Kidney glomerular epithelial cell (primary cell): ENCODE data around the gene ETV5.

Experiments used
- DNase-seq: peaks from one replicate; lab custom pipeline; 2025; lab: John Stamatoyannopoulos, UW

ETV5 gene

DNA sequence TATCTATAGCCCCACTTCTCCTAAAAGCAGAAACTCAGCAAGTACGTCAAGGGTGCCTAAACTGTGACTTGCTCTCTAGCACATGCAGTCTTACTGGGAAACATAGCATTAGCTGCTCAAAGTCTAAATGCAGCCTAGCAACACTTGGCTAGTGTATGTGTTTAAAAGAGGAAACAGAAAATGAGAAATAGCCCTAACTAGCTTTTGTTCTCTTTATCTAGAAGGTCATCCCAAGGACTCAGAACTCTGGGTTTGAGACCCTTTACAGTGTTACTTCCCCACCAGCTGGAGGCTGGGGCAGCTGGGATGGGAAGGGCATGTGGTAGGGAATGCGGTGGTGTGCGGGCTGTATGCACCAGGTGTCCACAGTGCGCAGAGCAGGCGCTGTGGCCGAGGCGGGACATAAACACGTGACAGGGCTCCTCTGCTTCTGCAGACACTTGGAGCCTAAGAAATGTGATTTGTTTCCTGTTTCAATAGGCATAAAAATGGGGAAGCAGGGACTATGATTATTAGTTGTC lies 13.3 kb downstream of the ETV5 start:
- no peak for DNase-seq

DNA sequence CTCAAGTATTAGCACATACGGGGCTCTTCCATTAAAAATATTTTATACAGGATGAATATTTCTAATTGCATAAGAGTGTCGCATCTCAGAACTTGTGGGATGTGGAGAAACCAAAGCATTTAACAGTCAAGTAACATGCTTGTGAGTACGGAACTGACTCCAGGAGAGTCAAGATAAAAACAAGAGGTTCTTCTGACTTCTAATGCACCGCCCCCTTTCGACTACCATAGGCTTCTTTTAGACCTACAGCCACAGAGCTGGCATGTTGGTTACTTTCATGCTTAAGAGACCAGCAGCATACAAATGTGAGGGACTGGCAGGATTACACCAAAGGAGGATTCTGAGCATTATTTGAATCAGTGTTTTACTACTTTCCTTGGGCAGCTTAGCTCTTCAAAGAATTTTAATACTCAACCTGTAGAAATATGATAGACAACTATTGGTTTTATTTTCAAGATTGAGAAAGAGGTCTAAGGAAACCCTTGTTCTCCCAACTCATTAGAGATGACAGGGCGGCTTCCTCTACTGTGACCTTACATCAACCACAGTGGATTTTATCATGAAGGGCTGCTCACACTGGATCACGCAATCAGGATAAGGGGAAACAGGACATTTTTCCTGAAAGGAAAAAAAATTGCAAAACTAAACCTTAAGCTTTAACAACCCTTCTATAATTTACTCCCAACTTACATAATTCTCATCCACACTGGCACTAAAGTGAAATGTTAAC lies 14.0 kb downstream of the ETV5 start:
- DNase-seq = no peak

DNA sequence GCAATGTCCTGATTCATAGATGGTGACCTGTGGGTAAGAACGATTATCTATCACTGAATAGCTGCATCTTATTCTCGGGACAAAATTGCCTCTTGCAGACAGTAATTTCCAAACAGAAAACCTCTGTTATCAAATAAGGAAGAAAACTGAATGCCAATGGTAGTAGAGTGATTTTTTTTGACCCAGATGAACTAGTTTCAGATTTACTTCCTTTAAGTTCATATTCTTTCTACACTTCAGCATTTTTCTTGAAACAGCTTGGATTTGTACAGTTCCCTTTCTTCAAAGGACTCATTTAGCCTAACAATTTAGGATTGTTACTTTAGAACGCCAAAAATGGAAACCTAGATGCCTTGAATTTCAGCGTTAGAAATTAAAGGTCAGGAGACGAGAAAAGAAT lies 14.6 kb downstream of the ETV5 start:
- no peak for DNase-seq

DNA sequence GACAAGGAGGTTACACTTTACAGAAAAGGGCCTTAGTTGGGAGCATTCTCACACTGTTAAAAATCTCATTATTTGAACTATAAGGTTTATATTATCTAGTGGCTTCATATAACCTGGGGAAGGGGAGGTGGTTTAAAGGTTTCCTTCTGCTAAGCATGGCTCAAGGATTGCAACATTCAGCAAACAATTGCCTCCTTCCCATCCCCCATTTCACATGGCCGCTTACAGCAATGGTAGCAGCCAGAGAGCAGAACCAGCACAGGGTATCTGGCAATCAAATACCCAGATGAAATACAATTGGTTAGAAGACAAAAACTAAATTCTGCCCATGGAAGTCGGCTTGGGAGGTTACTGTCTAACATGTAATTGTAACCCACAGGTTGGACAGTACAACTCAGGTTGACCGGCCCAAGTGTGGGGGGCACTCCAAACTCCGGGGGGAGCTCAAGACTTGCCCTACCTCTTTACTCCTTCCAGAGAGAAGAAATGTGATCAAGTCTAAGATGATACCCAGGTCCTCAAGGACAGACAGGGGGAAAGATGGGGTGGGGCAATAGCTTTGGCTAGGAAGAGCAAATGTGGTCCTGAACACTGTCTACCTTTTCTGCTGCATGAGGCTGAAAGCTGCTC lies 15.5 kb downstream of the ETV5 start:
- DNase-seq = no peak

DNA sequence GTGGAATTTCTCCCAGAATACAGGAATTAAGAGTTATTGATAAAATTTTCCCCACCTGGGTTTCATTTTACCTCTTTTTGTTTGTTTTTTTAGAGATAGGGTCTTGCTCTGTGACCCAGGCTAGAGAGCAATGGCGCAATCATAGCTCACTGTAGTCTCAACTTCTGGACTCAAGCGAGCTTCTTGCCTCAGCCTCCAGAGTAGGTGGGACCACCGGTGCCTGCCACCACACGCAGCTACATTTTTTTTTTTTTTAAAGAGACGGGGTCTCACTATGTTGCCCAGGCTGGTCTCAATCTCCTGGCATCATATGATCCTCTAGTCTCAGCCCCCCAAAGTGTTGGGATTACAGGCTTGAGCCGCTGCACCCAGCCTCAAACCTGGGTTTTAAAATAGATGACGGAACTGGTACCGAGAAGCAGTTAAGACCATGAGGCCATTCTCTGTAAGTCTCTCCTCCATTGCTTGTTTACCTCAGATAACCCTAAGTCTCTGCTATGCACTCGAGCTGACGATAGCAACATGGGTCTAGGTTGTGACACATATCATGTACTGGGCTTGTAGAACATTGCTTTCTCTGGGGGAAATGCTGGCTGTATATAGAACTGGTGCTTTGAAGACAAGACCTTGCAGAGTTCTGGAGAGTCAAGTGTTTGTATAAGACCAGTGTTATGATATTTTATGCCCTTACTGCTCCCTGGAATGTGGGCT lies 16.4 kb downstream of the ETV5 start:
- DNase-seq = no peak

DNA sequence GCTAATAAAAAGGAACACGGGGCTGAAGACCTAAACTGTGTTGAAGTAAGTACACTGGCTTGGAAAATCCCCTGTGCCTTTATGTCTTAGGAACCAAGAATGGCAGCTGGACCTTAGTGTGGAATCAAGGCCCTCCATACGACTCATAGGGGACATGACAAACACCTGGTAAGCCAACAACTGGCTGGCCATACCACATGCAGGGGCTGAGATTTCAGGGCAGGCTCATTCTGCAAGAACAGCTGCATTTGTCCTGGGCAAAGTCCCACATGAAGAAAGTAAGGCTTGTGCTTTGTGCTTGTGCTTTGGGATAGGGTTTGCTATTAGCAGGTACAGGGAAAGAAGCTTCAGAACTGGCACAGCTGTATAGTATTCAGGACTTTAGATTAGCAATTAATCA lies 18.0 kb downstream of the ETV5 start:
- no peak for DNase-seq

DNA sequence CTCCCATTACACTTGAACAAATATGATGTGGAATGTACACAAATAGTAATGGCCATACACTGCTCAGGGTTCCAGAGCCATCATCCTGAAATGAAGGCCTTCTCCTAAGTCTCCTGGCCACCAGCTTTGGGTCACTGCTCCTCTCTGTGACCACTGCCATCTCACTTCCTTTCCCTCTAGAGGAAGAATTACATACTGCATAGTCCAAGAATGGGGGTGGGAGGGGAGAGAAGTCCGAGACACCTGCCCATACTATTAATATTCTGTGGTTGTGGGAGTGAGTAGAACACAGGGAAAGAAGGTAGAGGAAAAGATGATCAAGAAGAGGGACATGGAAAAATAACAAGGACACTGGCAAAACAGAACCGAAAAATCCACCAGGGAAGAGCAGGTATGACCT lies 20.6 kb downstream of the ETV5 start:
- DNase-seq = no peak

DNA sequence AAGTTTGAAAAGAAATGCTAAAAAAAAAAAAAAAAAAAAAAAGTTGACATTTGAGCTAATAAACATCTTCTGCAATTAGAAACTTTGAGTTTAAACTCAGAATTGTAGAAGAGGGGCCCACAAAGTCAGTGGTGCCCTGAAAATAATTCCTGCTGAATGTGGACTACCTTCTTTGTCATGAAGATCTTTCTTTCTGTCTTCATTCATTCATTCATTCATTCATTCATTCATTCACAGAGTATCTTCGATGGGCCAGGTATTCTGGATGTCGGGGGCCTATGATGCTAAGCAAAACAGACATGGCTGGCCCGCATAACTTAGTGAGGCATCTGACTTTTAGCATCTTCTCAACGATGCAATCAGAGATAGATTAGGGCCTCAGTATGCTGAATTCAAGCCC lies 24.6 kb downstream of the ETV5 start:
- DNase-seq = no peak

DNA sequence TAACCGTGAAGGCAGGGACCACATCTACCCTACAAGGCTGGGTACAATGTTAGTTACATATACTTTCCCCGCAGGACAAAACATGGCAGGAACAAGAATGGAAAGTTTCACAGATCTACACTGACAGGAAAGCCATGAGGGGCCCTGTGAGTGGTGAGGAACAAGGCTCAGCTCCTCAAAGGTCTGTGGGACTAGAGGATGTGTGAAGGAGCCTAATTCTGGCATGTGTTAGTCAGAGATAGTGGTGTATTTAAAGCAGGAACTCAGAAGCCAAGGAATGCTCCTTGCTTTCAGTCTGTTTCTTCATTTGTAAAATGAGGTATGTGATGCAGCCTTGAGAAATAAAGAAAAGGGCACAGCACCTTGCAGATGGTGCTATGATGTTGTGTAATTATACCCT lies 25.1 kb downstream of the ETV5 start:
- DNase-seq = no peak

DNA sequence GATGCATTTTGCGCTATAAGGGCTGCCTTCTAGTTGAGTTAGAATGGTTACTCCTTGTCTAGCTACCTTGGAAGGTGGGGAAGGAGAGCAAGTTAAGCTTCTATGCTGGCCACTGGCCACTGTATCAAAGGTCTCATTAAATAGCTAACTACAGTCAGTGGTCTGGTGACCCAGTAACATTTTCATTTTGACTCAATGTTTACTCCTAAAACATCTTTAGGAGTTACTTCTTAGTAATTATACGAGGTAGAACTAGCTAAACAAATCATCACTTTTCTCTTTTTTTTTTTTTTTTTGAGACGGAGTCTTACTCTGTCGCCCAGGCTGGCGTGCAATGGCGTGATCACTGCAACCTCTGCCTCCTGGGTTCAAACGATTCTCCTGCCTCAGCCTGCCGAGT lies 26.7 kb downstream of the ETV5 start:
- no peak for DNase-seq

DNA sequence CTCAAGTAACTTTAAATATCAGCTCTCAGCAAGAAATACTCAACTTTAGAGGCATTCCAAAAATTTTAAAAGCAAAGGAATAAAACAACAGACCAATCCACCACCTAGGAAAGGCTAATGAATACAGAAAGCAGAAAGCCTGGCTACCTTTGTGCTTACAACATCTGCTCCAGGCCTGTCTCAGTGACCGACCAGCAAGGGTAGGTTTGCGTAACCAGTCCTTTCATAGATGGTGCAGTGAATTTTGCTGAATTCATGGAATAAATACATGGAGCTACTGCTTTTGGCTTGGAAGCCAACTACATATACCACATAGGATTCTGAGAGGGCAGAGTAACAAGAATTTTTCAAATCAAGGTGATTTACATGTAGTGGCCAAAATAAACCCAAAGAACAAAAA lies 27.2 kb downstream of the ETV5 start:
- no peak for DNase-seq

DNA sequence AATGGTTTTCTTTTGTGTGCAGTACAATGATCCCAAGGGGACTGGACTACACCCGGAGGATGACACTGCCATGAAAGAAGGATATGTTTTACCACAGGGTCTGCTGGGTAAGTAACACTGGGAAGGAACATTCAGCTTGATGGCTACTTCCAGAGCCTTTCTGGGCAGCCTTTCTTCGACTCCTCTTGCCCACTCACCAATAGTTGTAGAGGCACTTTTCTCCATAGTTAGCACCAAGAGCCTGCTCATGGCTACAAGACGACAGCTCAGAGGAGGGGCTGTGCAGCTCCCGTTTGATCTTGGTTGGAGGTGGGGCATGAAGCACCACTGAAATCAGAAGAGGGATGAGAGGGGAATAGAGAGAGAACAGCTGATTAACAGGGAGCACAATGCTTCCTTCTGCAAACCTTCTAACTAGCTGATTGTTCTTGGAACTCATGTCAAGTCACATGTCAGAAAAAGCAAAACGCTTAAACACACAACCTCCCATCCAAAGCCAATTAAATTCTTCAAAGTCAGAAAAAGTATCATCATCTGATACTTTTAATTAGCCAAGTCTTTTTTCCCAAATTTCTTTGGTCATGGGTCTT lies 27.9 kb downstream of the ETV5 start:
- DNase-seq = no peak

DNA sequence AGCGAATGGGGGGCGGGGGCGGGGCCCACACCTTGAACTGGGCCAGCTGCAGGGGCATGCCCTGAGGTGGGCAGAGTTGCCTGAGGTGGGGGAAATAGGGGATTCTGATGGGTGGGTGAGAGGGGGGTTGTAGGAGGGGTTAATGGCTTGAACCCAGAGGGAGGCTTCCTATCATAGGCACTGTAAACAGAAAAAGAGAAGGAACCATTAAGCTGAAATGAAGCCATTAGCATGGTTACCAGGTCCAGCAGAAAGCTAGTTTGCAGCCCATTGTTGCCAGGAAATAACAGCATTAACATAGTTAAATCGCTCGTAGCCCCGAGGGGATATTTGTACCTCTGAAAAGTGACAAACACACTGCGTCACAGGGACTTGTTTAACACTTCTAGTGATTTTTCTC lies 29.0 kb downstream of the ETV5 start:
- no peak for DNase-seq

DNA sequence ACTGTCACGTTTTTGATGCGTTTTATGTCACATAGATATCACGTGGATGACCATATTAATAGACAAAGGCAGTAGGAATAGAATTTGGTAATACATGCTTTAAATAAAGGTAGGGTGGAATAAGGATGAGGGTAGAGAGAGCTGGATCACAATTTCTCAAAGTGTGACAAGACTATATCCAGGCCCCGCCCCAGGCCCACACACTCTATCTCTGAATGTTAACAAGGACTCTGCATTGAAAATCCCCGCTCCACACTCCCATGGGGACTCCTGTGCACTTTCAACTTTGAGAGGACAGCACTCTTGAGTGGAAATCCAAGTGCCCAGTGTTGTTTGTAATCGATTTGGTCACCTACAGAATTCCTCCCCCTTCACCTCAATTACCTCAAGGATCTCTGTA lies 31.4 kb downstream of the ETV5 start:
- no peak for DNase-seq

DNA sequence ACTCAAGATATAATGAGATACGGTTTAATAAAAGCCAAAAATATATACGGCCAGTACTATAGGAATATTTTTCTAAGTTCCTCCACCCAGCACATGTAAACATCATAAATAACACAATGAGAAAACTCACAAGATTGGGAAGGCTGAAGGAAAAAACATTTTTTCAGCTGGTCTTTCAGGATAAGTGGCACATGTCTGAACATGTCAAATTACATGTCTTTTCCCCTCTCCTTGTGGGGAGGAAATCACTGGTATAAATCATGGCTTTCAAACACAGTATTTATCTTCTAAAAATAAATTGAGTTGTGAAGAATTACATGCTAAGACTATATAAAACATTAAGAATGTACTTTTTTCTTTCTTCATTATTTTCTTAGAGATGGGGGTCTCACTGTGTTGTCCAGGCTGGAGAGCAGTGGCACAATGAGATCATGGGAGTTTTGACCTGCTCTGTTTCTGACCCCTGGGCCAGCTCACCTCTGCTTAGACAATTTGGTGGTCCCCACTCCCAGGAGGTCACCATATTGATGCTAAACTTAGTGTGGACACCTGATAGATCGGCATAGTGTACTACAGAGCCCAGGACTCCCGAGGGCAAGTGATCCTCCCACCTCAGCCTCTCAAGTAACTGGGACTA lies 32.8 kb downstream of the ETV5 start:
- no peak for DNase-seq

DNA sequence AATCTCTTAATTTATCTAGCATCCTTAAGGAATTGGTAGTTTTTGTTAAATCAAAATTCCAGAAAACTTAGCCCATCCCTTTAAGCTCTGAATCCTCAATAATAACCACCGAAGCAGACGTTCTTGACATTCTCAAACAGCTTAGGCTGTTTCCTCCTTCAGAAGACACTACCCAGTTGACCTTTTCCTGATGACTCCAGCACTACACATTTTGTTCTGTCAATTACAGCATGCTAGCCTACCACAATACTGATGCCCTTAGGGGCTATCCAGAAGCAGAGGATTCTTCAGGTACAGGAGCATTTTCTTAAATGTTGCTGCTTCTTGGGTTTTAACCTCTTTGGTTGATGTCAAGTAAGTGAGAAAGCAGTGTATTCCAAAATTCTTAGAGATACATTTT lies 33.4 kb downstream of the ETV5 start:
- DNase-seq = no peak

DNA sequence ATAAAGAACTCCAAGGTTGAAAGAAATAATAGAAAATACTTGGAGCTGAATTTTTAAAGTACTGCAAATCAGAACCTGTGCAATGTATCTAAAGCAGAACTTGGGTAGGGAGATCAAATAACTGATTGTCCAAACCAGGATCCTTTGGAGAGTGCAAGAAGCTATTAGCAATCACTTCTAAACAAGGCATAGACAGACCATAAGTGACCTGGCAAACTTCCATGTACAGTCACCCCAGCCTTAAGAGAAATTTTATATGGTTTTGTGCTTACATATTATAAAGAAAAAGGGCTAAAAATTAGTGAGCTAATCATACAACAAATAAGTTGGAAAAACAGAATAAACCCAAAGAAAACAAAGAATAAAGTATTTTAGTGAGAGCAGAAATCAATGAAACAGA lies 35.2 kb downstream of the ETV5 start:
- no peak for DNase-seq

DNA sequence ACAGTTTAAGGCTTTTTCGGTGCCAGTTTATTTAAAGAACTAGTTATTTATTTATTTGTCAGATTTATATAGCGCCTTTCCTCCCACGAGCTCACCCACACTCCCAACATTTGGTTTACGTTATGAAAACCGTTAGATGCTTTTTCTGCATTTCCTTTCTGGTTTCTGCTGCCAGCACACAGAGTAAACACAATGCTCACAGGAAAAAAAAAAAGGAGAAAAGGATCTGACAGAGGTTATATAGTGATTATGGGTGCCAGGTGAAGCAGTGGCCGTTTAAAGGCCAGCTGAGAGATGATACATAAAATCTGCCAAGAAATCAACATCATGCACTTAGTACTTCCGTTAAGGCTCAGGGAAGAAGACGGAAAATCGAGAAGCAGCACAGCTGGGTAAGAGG lies 37.9 kb downstream of the ETV5 start:
- no peak for DNase-seq

DNA sequence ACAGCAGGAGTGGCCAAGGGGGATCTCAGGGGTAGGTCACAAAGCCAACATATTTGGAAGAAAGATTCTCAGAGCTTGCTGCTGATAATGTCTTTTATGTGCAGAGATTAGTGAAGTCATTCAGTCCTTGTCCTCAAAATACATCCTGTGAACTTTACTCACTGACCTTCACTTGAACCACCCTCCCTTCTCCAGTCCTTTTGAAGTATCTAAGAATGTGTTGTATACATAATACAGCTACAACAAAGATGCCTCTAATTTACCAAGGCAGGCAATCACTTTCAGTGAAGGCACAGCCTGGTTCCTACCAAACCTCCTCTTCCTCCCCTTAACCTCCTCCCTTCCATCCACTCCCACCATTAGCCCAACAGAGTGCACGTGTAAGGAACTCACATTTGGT lies 38.3 kb downstream of the ETV5 start:
- no peak for DNase-seq

DNA sequence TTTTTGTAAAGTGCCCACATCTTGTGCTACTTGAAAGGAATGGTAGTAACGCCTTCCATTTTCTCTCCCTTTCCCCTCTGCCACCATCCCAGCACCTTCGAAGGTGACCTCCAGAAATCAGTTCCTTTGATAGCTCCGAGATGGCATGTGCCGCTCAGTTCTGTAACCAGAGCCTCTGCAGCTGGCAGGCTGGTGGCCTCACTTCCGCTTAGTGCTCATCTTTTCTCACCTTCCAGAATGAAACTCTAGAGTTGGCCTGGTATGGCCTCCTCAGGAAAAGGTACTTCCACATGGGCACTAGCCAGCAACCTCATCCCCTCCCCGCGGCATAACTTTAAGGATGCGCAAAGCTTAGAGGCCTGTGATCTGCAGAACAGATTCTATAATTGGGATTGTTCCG lies 38.8 kb downstream of the ETV5 start:
- DNase-seq = no peak

DNA sequence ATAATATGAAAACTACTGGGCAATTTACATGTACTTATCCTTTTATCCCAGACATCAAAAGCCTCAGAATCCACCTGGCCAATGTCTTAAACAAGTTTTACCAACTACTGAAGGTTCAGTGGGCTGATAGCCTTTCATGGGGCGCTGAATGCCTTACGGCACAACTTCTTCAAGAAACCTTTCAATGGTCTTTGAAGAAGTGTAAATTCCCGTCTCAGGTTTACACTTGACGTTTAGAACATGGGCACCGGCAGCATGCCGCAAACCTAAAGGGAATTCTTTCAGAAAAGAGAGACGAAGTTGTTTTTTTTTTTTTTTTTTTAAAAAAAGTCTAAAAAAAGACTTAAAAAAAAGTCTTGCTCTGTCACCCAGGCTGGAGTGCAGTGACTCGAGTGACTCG lies 39.7 kb downstream of the ETV5 start:
- DNase-seq = no peak

DNA sequence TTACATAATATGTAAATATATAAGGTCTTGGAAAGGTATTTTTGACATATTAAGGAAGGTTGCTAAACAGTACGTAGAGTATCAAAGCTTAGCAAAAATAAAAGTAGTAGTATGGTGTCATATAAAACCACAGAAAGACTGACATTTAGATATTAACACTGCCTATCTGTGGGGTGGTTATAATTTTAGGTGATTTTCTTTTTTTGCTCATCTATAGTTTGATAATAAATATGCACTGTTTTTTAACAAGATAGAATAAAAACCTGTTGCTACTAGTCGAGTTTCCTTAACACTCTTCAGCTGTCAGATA lies 40.7 kb downstream of the ETV5 start:
- no peak for DNase-seq
